ENCODE data around the gene C13orf46.

- TF ChIP-seq YY1 (IDR thresholded peaks at IDR 0.05; ENCODE audit: insufficient read depth, insufficient read length) (no peak), ZNF274 (IDR thresholded peaks at IDR 0.05; ENCODE audit: low read depth, low read length) (no peak), SUZ12 (IDR thresholded peaks at IDR 0.05; ENCODE audit: extremely low read depth, insufficient read depth, insufficient read length) (no peak)
These were observed 68.9 kb downstream of the C13orf46 start for GRCh38 chr13:113905018-113905417.
